Midbrain (tissue), 1 donor: Measurements from ENCODE around the gene SYNGAP1.
"Not testable (repeated sequence)": the region's sequence is repeated elsewhere in the genome, so short reads cannot be mapped to it uniquely, and the experiment has no call there.

ENCODE experiments used
- DNase-seq: peaks from one replicate; lab custom pipeline; 2025; lab: John Stamatoyannopoulos, UW

Gene SYNGAP1

GRCh38 chr6:33469661-33470060 is 49.8 kb downstream of the SYNGAP1 start:
- DNase-seq, result no peak

- no peak for DNase-seq
These were observed 58.0 kb downstream of the SYNGAP1 start for GRCh38 chr6:33477864-33478263.

- DNase-seq, result no peak
These were observed 61.3 kb downstream of the SYNGAP1 start for GRCh38 chr6:33481192-33481591.

GRCh38 chr6:33482620-33483019 is 62.8 kb downstream of the SYNGAP1 start:
- DNase-seq, result not testable (repeated sequence)

- no peak for DNase-seq
These were observed 63.8 kb downstream of the SYNGAP1 start for GRCh38 chr6:33483678-33484077.

- DNase-seq, result not testable (repeated sequence)
These were observed 64.9 kb downstream of the SYNGAP1 start for GRCh38 chr6:33484673-33485262.

- DNase-seq, result not testable (repeated sequence)
These were observed 65.8 kb downstream of the SYNGAP1 start for GRCh38 chr6:33485680-33486079.

- no peak for DNase-seq
These were observed 68.5 kb downstream of the SYNGAP1 start for GRCh38 chr6:33488339-33488738.

- DNase-seq, result no peak
These were observed 70.3 kb downstream of the SYNGAP1 start for GRCh38 chr6:33490198-33490597.

- DNase-seq, result no peak
These were observed 70.8 kb downstream of the SYNGAP1 start for GRCh38 chr6:33490621-33491020.

- no peak for DNase-seq
These were observed 72.2 kb downstream of the SYNGAP1 start for GRCh38 chr6:33492093-33492492.

- DNase-seq, result no peak
These were observed 77.3 kb downstream of the SYNGAP1 start for GRCh38 chr6:33497157-33497556.

- DNase-seq, result no peak
These were observed 82.6 kb downstream of the SYNGAP1 start for GRCh38 chr6:33502486-33502885.

GRCh38 chr6:33504486-33504885 is 84.6 kb downstream of the SYNGAP1 start:
- DNase-seq, result no peak
